DOHH2 (cell line): ENCODE measurements around the gene UGT1A3.

Experiments used
- H3F3A ChIP-seq: fragments of 200-600 bp; sonication (generic), shearing (Covaris generic); 2 replicates; pipeline ENCODE4 v1.6.0; 2016; ENCODE audit warnings: antibody characterized with exemption, mild to moderate bottlenecking; ENCODE audit not compliant: control insufficient read depth, insufficient read depth
- H3K27ac ChIP-seq: fragments of 200-600 bp; sonication (generic); 2 replicates; pipeline ENCODE4 v1.5.1; 2014; ENCODE audit warnings: low read depth, mild to moderate bottlenecking, low read length, moderate library complexity
- H3K27me3 ChIP-seq: fragments of 200-600 bp; sonication (generic); 2 replicates; pipeline ENCODE4 v1.6.1; 2014; ENCODE audit warnings: mild to moderate bottlenecking, low read length, mixed read lengths; ENCODE audit not compliant: control insufficient read depth
- H3K36me3 ChIP-seq: fragments of 200-600 bp; sonication (generic); 2 replicates; pipeline ENCODE4 v1.6.1; 2014; ENCODE audit warnings: mild to moderate bottlenecking, low read length, moderate library complexity, mixed read lengths; ENCODE audit not compliant: control insufficient read depth
- H3K4me1 ChIP-seq: fragments of 200-600 bp; sonication (generic); 2 replicates; pipeline ENCODE4 v1.6.1; 2014; ENCODE audit warnings: mild to moderate bottlenecking, low read length, mixed read lengths; ENCODE audit not compliant: control insufficient read depth
- H3K4me2 ChIP-seq: fragments of 200-600 bp; sonication (generic); 2 replicates; pipeline ENCODE4 v1.6.0; 2014; ENCODE audit warnings: mild to moderate bottlenecking, low read length, moderate library complexity
- H3K4me3 ChIP-seq: fragments of 200-600 bp; sonication (generic); 2 replicates; pipeline ENCODE4 v1.5.1; 2014; ENCODE audit warnings: mild to moderate bottlenecking, low read length, mixed read lengths
- H3K79me2 ChIP-seq: fragments of 200-600 bp; sonication (generic); 2 replicates; pipeline ENCODE4 v1.6.1; 2014; ENCODE audit warnings: mild to moderate bottlenecking, low read length, mixed read lengths; ENCODE audit not compliant: control insufficient read depth
- H3K9me2 ChIP-seq: fragments of 200-600 bp; sonication (generic); replicated peaks from 2 replicates; pipeline ENCODE4 v1.6.1; 2014; ENCODE audit warnings: mild to moderate bottlenecking, low read length, mixed read lengths; ENCODE audit not compliant: control insufficient read depth
- H3K9me3 ChIP-seq: fragments of 200-600 bp; sonication (generic); 2 replicates; pipeline ENCODE4 v1.6.1; 2014; ENCODE audit warnings: antibody characterized with exemption, low read length, mixed read lengths; ENCODE audit not compliant: control insufficient read depth, insufficient read depth
- H4K20me1 ChIP-seq: fragments of 200-600 bp; sonication (generic); 2 replicates; pipeline ENCODE4 v1.6.0; 2014; ENCODE audit warnings: low read depth, mild to moderate bottlenecking, antibody characterized with exemption, low read length, moderate library complexity; ENCODE audit not compliant: control insufficient read depth, insufficient read depth
- EZH2phosphoT487 ChIP-seq: fragments of 200-600 bp; sonication (generic); IDR thresholded peaks from 2 replicates; pipeline ENCODE4 v1.6.1; 2017; ENCODE audit warnings: borderline replicate concordance, mild to moderate bottlenecking, antibody characterized with exemption, low read length, moderate library complexity, mixed read lengths
- TF ChIP-seq, protein P1 (sequence below): fragments of 200-600 bp; sonication (generic); IDR thresholded peaks from one replicate; pipeline ENCODE4 v1.5.1; 2014; ENCODE audit warnings: antibody characterized with exemption, mild to moderate bottlenecking, low read depth, low read length; ENCODE audit not compliant: poor library complexity, severe bottlenecking

Gene UGT1A3

GRCh38 chr2:233819884-233820773 is 91.3 kb downstream of the UGT1A3 start:
- no peaks in the 10 kb centered on the region for H3K9me3 ChIP-seq
- TF ChIP-seq, protein P1, sequence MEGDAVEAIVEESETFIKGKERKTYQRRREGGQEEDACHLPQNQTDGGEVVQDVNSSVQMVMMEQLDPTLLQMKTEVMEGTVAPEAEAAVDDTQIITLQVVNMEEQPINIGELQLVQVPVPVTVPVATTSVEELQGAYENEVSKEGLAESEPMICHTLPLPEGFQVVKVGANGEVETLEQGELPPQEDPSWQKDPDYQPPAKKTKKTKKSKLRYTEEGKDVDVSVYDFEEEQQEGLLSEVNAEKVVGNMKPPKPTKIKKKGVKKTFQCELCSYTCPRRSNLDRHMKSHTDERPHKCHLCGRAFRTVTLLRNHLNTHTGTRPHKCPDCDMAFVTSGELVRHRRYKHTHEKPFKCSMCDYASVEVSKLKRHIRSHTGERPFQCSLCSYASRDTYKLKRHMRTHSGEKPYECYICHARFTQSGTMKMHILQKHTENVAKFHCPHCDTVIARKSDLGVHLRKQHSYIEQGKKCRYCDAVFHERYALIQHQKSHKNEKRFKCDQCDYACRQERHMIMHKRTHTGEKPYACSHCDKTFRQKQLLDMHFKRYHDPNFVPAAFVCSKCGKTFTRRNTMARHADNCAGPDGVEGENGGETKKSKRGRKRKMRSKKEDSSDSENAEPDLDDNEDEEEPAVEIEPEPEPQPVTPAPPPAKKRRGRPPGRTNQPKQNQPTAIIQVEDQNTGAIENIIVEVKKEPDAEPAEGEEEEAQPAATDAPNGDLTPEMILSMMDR: no peak
- TF ChIP-seq EZH2phosphoT487: no peak
- H3K4me3 ChIP-seq: no peak overlapping the region
- no peak overlapping the region for H3K4me2 ChIP-seq
- H4K20me1 ChIP-seq: no peaks in the 10 kb centered on the region
- no peaks in the 10 kb centered on the region for H3K79me2 ChIP-seq
- no peaks in the 10 kb centered on the region for H3F3A ChIP-seq
- H3K4me1 ChIP-seq: no peaks in the 10 kb centered on the region
- H3K9me2 ChIP-seq: no peaks in the 10 kb centered on the region
- no peak overlapping the region for H3K27ac ChIP-seq
- no peaks in the 10 kb centered on the region for H3K27me3 ChIP-seq
- no peaks in the 10 kb centered on the region for H3K36me3 ChIP-seq

GRCh38 chr2:233820774-233821105 is 91.9 kb downstream of the UGT1A3 start:
- no peak for TF ChIP-seq EZH2phosphoT487
- TF ChIP-seq, protein P1: no peak
- no peaks in the 10 kb centered on the region for H3K9me2 ChIP-seq
- H3K9me3 ChIP-seq: no peaks in the 10 kb centered on the region
- no peak overlapping the region for H3K4me2 ChIP-seq
- H3K79me2 ChIP-seq: no peaks in the 10 kb centered on the region
- H3F3A ChIP-seq: no peaks in the 10 kb centered on the region
- H3K36me3 ChIP-seq: no peaks in the 10 kb centered on the region
- H3K4me3 ChIP-seq: no peak overlapping the region
- H3K4me1 ChIP-seq: no peaks in the 10 kb centered on the region
- no peaks in the 10 kb centered on the region for H4K20me1 ChIP-seq
- H3K27ac ChIP-seq: no peak overlapping the region
- H3K27me3 ChIP-seq: no peaks in the 10 kb centered on the region

DNA sequence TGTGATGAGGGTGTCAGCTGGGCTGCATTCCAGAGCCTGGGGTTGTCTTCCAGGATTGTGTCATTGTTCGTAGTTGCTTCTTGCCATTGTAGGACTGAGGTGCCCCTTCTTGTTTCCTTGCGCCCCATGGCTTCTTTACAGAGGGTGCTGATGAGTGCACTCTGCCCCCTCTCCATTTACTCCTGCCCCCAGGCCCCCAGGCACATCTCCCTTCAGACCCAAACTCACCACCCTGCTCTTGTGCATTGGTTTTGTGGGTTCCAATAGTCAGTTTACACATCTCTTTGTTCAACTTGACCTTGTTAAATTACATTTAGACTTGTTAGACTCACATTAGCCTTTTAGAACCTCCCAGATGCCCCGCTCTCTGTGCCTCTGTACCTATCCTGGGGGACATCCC is 92.4 kb downstream of the UGT1A3 start:
- no peaks in the 10 kb centered on the region for H4K20me1 ChIP-seq
- no peaks in the 10 kb centered on the region for H3K27me3 ChIP-seq
- no peaks in the 10 kb centered on the region for H3K36me3 ChIP-seq
- H3K4me1 ChIP-seq: no peaks in the 10 kb centered on the region
- no peak overlapping the region for H3K27ac ChIP-seq
- no peaks in the 10 kb centered on the region for H3F3A ChIP-seq
- no peak overlapping the region for H3K4me3 ChIP-seq
- H3K9me3 ChIP-seq: no peaks in the 10 kb centered on the region
- no peaks in the 10 kb centered on the region for H3K79me2 ChIP-seq
- no peak for TF ChIP-seq EZH2phosphoT487
- TF ChIP-seq, protein P1: no peak
- H3K4me2 ChIP-seq: no peak overlapping the region
- H3K9me2 ChIP-seq: no peaks in the 10 kb centered on the region
